HG02571 (cell line): Measurements from ENCODE around the gene MRGPRF.
"Not testable (repeated sequence)": the region's sequence is repeated elsewhere in the genome, so short reads cannot be mapped to it uniquely, and the experiment has no call there.

Experiments used
- ATAC-seq: cut with Tn5 transposase; IDR thresholded peaks from one replicate; pipeline ENCODE4 v1.9.1; 2021; ENCODE audit warnings: mild to moderate bottlenecking, moderate library complexity; ENCODE audit not compliant: unreplicated experiment

The MRGPRF gene

DNA sequence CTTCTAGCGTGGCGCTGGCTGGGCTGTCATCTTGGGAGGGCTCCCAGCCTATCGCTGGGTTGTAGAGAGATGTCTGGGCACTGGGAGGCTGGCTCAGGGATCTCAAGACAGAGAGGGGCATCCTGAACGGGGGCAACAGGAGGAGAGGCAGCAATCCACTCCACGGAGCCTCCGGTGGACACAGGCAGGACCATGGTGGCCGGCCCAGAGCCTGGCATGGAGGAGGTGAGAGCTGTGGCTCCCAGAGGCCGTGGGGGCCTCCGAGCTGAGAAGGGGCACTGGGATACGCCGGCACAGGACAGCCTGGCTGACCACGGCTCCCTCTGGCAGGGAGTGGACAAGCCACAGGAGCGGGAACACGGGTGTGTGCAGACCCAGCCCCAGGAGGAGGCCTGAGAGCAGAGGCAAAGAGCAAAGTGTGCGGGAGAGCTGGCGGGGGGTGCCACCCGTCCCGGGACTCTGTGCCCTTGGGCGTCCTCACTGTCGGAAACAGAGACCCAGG, 9.1 kb downstream of the MRGPRF start:
- ATAC-seq = no peak

DNA sequence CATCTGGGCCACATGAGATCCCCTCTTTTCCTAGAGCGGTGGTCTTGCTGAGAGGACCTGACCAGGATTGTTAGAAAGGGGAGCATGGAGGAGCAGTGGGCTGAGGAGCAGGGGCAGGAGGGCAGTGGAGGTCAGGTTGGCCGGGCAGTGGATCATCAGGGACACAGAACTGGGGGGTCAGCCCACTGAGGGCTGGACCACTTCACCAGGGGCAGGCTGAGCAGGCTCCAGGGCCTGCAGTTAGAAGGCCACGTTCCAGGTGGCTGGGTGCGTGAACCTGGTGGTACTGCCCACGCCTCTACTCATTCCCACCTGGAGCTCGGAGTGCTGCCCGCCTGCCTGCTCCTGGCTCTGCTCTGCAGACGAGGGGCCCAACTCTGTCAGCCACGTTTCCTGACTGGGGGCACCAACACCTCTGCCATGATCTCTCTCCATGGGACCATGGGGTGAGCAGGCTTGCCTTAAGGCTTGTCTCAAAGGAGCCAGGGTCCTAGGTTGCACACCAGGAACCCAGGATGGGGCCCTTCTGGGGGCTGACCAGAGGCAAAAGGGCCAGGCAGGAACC, 9.7 kb downstream of the MRGPRF start:
- ATAC-seq = no peak

DNA sequence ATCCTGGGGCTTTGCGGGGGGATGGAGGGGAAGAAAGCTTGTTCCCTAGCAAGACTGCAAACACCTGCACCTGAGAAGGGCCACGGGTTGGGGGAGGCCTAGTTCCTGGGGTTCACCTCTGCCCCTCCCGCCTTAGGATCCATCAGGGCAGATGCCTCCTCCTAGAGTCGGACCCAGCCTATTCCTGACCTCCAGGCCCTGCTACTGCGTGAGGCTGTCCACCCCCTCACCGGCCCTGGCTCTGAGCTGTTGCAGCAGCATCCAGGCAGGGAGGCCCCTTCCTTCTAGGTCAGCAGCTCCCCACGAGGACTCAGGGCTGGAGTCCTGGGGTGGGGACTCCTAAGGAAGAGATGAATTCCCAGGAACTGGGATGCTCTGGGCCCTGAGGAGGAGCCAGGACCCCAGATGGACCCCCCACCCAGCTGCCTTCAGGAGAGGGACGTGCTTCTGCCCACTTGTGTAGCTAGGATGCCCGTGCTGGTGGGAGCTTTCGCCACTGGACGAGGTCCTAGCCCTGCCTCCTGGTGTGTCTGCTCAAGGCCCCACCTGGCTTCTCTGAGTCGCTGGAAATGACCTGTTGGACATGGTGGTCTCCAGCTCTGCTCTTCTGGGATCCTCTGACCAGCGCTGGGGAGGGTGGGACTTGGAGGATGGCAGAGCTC, 10.3 kb downstream of the MRGPRF start:
- ATAC-seq = no peak

DNA sequence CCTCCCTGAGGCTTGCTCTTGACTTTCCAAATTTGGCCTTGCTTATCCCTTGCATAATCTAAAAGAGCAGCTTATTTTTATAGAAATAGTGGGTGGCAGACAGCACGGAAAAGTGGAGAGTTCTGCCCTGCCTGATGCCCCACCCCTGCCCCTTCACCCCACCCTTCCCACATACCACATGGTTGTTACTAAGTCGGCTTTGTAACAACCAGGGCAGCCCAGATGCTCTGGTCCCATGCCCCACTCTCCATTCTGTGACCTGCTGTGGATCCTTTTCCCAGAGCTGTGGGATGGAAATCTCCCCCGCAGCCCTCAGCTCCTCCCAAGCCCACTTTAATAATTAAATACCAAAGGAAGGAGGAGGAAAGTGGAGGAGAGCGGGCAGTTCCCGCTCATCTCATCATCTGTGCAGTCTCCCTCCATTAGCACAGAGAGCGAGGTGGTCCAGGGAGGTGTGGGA, 10.9 kb downstream of the MRGPRF start:
- no peak for ATAC-seq

DNA sequence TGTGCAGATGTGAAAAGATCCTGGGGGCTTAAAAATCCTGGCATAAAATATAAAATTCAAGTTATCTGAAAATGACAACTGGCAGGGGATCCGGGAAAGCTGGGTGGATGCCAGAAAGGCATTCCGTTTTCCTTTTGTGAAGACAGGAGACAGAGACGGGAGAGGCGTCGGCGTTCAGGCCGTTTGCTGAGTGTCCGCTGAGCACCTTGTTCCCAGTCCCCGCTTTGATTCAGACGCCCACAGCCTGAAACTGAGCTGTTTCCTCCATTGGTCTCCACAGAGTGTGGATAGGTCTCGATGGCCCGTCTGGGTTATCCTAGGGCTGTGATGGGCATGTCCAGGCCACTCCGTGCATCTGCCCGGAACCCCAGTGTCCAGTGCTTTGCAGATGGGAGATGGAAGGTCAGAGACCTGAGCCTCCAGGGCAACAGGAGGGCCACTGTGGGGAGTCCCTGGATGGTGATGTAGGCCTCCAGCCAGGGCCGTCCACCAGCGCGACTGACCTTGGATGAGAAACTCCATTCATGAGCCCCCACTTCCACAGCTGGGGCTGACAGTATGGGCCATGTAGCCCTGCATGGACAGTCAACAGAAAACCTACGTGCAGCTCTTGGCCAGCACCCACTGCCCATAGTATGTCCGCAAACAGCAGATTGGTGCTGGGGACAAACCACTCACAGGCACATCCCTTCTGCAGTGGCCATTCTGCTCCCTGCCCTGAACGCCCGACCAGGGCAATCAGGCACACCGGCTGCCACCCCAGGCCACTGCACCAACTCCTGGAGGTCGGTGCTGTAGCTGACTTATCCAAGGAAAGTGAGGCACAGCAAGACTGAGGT, 11.6 kb downstream of the MRGPRF start:
- no peak for ATAC-seq

DNA sequence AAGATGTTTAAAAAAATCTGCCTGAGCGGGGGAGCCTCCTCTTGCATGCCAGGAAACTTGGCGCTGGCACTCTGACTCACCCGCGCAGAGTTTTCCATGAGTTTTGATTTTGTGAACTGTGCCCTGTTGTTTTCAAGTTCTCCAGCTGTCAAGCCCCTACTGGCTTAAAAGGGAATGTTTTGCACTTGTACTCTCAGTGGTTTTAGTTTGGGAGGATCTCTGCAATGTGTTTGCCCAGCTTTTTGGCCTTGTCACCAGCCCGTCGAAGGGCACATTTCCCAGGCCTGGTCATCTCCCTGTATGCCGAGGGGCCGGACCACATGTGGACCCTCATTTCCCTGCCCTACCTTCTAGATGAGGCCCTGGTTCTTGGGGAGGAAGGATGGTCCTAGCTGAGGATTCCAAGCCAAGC, 12.2 kb downstream of the MRGPRF start:
- ATAC-seq = no peak

DNA sequence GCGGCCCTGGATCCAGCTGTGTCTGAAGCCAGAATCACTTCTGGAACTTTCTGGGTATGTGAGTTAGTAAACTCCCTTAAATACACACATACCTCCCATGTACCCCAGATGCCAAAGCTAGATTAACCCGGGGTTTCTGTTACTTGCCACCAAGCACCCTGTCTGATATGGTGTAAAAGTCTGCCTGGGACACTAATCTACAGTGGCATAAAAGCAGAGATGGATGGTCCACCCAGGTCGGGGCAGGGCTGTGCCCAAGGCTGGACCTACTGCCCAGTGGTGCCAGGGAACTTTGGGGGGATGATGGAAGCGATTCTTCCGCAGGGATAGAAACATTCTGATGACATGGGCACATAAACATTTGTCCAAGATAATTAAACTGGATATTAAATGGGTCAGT, 12.7 kb downstream of the MRGPRF start:
- no peak for ATAC-seq

DNA sequence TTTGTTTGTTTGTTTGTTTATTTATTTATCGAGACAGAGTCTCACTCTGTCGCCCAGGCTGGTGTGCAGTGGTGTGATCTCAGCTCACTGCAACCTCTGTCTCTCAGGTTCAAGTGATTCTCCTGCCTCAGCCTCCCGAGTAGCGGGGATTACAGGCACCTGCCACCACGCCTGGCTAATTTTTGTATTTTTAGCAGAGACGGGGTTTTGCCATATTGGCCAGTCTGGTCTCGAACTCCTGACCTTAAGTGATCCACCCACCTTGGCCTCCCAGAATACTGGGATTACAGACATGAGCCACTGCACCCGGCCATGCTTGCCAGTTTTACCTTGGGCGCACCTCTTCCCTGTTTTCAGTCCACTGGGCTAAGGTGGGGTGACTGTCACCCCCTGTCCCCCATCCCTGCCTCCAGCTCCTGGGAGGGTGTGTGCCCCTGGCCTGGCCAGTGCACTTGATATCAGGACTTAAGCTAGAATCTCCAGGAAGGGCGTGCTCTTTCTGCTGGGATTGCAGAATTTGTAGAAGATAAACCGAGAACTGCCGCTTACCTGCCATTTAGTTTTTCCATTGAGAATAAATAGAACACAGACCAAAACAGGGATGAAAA, 13.2 kb downstream of the MRGPRF start:
- not testable (repeated sequence) for ATAC-seq

DNA sequence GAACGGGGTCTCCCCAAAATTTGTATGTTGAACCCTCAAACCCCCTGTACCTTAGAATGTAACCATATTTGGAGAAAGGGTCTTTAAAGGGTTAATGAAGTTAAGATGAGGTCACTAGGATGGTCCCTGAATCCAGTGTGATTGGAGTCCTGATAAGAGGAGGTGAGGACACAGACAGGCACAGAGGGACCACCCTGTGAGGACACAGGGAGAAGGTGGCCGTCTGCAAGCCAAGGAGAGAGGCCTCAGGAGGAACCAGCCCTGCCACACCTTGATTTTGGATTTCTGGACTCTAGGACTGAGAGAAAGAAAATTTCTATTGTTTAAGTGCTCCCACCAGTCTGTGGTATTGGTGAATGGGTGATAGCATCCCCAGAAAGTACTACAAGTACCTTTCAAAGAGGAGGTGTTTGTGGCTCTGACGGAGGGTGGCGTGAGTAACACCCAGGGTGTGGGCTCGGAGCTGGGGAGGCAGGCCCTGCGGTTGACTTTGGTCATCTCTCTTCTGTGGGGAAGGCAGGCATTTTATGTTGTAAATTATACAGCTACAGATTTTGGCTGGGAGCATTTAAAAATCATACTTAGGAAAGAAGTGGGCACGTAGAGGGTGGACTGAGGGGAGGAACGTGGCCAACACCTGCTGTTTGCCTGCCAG, 13.8 kb downstream of the MRGPRF start:
- no peak for ATAC-seq

DNA sequence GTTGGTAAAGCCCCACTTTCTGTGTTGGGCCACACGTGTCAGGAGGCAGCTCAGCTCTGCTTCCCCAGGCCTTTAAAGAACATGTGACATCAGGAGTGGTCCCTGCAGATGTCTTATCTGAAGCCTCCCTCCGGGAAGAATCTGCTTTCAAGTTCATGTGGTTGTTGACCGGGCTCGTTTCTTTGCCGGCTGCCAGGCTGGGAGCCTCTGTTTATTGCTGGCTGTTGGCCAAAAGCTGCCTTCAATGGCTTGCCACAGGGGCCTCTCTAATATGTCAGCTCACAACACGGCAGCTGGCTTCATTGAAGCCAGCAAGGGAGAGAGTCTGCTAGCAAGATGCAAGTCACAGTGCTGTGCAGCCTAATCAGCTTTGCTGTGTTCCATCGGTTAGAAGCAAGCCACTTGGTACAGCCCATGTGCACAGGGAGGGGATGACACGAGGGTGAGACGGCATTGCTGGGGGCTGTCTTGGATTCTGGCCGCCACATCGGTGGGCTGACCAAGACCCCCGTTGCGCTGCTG, 14.6 kb downstream of the MRGPRF start:
- no peak for ATAC-seq

DNA sequence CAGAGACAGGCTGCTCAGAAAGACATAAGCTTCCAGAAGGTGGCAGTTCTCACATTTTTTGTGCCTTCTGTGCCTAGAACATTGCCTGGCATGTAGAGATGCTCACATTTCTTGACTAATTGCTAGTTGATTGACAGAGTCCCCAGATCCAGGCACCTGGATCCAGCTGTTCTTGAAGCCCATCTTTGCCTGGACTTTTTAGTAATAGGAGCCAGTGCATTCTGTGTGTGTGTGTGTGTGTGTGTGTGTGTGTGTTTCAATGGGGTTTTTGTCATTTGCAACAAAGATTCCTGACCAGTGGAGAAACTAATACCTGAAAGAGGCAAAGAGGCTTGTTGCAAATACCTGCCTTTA, 15.1 kb downstream of the MRGPRF start:
- ATAC-seq = no peak

DNA sequence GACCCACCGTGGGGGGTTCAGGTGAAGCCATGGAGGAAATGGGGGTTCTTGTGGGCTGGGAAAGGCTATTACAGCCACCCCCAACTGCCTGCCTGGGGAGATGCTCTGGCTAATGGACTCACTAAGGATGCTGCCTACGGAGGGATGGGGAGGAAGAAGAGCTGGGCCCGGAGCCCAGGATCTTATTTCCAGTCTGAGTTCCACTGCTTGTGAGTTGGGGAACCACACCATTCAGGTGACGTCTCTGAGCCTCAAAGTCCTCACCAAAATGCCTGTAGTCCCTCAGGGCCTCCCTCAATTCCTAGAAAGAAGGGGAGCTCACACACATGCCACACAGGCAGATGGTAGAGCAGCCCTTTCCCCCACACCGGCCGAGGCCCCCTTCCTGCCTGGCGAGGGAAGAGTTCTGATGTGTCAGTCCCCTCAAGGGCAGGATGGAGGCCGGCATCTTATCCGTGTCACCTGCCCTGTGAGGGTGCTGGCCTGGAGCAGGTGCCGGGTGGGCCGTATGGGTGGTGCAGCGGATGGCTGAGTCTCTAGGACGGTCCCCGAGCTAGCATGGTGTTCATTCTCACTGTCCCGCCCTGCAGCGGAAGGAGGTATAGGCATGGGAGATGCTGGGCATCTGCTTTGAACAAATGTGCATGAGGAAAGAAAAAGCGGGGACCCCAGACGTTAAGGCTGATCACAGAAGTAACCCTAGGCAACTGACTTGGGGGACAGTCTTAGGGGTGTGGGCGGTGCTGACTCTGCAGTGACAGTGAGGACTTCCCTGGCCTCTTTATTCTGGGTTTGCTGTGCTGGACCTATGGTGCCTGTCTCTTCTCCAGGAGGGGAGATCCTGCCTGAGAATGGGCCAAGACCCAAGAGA, 15.7 kb downstream of the MRGPRF start:
- no peak for ATAC-seq

DNA sequence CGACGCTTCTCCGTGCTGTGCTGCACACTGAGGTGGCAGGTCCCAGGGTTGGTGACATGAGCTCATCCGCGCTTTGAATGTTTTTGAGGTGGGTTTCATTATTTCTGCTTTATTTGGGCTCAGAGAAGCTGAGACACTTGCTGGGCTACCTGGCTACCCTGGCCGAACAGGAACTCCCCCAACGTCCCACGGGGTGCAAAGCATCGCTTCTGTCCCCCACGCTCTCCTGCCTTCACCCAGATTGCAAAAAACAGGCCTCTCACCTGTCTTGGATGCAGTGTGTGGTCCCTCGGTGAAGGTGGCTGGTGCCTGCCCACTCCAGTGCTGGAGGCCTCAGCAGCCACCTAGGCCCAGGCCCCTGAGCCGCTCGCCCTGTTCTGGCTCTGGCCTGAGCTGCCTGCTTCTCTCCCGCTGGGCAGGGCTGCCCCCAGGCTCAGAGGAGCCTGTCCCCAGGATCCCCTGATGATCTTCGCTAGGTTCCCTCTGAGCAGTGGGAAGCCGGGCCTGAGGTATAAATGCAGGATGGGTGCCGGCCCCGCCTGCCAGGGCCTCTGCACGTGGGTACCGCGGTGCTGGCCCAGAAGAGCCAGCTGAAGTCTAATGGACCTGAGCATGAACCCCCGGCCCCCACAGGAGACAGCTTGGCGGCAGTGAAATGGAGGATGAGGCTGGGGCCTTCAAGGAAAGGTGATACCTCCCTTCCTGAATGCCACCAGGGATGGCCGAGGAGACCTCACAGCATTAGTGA, 16.5 kb downstream of the MRGPRF start:
- no peak for ATAC-seq

DNA sequence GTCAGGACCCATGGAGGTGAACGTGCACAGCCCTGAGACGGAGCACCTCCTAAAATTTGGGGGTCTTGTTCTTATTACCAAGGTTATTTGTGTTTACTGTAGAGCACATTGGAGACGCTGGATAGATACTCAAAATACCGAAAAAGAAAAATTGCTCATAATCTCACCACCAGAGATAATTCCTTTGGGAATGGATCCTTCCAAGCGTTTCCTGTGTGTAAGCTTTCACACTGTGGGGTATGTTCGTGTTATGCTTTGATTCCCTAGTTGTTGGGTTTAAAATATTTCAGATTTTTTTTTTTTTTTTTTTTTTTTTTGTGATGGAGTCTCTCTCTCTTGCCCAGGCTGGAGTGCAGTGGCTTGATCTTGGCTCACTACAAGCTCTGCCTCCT, 18.2 kb downstream of the MRGPRF start:
- no peak for ATAC-seq

DNA sequence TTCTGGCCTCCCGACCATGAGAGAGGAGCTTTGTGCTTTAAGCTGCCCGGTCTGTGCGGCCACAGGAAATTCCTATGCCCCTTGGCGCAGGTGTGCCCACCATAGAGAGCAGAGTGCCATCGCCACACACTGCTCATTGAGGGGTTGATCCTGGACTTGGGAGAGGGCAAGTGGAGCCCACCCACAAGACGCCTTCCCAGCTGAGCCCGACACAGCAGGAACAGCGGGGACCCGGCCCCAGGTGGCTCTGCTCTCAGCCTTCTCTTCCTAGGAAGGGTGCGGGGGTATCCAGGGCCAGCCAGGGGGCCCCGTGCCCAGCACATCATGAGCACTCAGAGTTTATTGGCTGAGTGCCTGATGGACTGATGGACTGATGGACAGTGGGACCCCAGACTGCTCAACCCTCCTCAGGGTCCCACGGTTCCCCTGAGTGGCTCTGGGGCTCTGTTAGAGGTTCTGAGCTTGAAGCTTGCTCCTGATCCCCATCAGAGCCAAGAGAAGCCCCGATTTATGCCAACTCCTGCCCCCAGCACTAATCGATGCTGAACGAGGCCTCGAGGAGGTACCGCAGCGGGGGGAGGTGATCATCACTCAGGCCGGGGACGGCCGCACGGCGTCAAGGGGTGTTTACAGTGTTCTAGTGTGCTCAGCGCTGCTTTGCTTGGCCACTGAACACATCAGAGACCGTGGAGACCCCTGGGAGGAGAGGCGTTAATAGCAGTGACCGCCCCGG, 18.7 kb downstream of the MRGPRF start:
- no peak for ATAC-seq

DNA sequence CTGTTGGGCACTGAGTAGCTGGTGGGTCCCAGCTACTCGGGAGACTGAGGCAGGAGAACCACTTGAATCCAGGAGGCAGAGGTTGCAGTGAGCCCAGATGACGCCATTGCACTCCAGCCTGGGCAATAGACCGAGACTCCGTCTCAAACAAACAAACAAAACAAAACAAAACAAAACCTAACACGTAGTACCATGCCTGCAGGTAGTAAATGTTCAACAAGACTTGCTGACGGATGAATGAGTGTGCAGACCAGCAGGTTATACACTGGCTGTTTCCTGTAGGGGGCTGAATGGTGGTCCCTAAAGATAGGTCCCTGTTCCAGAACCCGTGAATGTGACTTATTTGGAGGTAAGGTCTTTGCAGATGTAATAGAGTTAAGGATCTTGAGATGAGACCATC, 19.5 kb downstream of the MRGPRF start:
- ATAC-seq = no peak

DNA sequence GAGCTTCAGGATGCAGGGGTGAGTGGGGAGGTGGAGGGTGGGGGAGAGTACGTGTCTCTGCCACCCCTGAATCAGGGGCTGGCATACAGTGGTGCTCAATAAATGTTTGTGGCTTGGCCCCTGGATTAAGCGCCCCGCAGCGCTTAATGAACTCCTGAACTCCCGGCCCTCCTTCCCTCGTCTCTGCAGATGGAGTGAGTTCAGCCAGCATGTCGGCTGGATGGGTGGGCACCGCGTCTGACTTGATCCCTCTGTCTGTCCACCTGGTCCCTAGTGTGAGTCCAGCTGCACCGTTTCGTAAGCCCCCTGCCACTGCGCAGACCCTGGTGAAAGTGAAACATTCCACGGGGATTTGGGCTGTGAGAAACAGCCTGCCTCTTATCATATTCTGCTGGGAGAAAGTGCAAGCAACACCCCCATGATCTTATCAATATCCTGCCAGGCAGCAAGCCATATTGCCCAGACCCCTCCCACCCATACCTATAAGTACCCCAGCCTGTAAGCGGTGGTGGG, 20.2 kb downstream of the MRGPRF start:
- no peak for ATAC-seq
